Measurements from ENCODE around the gene EMP1.

EMP1 gene

GRCh38 chr12:13268581-13268980 is 72.1 kb downstream of the EMP1 start:
- no peak for DNase-seq (ENCODE audit: low read depth)
- TF ChIP-seq CTCF (conservative IDR thresholded peaks at IDR 0.05; ENCODE audit: low read depth, low read length), result no peak
- H3K4me3 ChIP-seq (ENCODE audit: low read depth, low read length), result no peak overlapping the region
